Smooth muscle cell (in vitro differentiated cells): ENCODE data around the gene PGM1. TPM values are rescaled to one million over a fixed set of nuclear protein-coding genes. Genes with fewer than 3 reads are reported as not detected.

Experiments used
- DNase-seq: peaks from one replicate; lab custom pipeline; 2025; ENCODE audit not compliant: unreplicated experiment; lab: John Stamatoyannopoulos, UW
- H2AFZ ChIP-seq: fragments of 200-600 bp; sonication (generic); 2 replicates; pipeline ENCODE4 v1.6.0; 2016; ENCODE audit warnings: antibody characterized with exemption, low read depth, mild to moderate bottlenecking
- H3F3A ChIP-seq: fragments of 200-600 bp; sonication (generic); 2 replicates; pipeline ENCODE4 v1.6.0; 2017; ENCODE audit warnings: antibody characterized with exemption, low read depth
- H3K27ac ChIP-seq: fragments of 200-600 bp; sonication (generic); 2 replicates; pipeline ENCODE4 v1.5.1; 2016; ENCODE audit warnings: low read depth, mild to moderate bottlenecking
- H3K27me3 ChIP-seq: fragments of 200-600 bp; sonication (generic); 2 replicates; pipeline ENCODE4 v1.6.1; 2016; ENCODE audit warnings: low read depth, mild to moderate bottlenecking
- H3K36me3 ChIP-seq: fragments of 200-600 bp; sonication (generic); 2 replicates; pipeline ENCODE4 v1.5.1; 2016; ENCODE audit warnings: low read depth
- H3K4me1 ChIP-seq: fragments of 200-600 bp; sonication (generic); 2 replicates; pipeline ENCODE4 v1.5.1; 2016; ENCODE audit warnings: low read depth
- H3K4me2 ChIP-seq: fragments of 200-600 bp; sonication (generic); 2 replicates; pipeline ENCODE4 v1.6.0; 2016; ENCODE audit warnings: mild to moderate bottlenecking
- H3K4me3 ChIP-seq: fragments of 200-600 bp; sonication (generic); 2 replicates; pipeline ENCODE4 v1.5.1; 2016; ENCODE audit warnings: mild to moderate bottlenecking
- H3K79me2 ChIP-seq: fragments of 200-600 bp; sonication (generic); 2 replicates; pipeline ENCODE4 v1.6.0; 2016; ENCODE audit warnings: low read depth, mild to moderate bottlenecking
- H3K9ac ChIP-seq: fragments of 200-600 bp; sonication (generic); 2 replicates; pipeline ENCODE4 v1.6.0; 2016; ENCODE audit warnings: low read depth
- H3K9me3 ChIP-seq: fragments of 200-600 bp; sonication (generic); replicated peaks from 2 replicates; pipeline ENCODE4 v1.5.1; 2016; ENCODE audit warnings: low read depth
- H4K20me1 ChIP-seq: fragments of 200-600 bp; sonication (generic); 2 replicates; pipeline ENCODE4 v1.6.0; 2016; ENCODE audit warnings: low read depth
- WGBS: methylation state at CpG from one replicate; pipeline ENCODE4 v1.1.7; 2016; ENCODE audit warnings: low lambda C conversion rate; 5-methylcytosine and 5-hydroxymethylcytosine counted together
- polyA plus RNA-seq: library from polyadenylated mRNA; unstranded; fragments of >200 nt; fragmentation: Nextera tagmentation; extraction: Ambion mirVana; gene quantifications from 2 replicates; pipeline ENCODE4 v1.2.1, GENCODE V29; 2016
- total RNA-seq: library from RNA; depleted of rRNA; stranded (reverse); fragments of >200 nt; gene quantifications from 2 replicates; pipeline ENCODE4 v1.2.3, GENCODE V29; 2014
- TF ChIP-seq, protein P1 (sequence below): fragments of 200-600 bp; sonication (generic); IDR thresholded peaks from 2 replicates; pipeline ENCODE4 v1.5.1; 2017; ENCODE audit warnings: borderline replicate concordance, mild to moderate bottlenecking, antibody characterized with exemption; ENCODE audit not compliant: insufficient read depth, poor library complexity, severe bottlenecking

PGM1 gene
- total and polyA plus RNA-seq, 2 experiments from 2014 or later, result 72.7 to 87.6 TPM

DNA sequence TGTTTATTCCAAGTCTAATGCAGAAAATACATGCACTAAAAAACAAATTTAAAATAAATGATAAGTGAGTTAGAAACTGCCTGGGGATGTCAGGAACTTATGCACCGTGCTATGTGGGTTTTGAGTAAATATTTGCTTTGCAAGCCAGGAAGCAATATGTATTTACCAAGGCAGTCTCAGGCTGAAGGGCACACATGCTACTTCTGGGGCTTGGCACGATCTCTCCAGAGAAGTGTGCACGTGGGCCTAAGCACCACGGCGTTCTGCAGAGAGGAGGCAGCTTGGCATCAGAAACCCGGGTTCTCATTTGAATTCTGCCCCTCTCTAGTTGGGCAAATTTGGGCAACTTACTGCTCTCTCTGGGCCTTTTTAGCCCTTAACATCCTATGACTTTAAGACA, 108.0 kb downstream of the PGM1 start:
- Histone ChIP-seq H3K4me3 (no peak overlapping the region), H3F3A (no peaks in the 10 kb centered on the region), H3K4me2 (no peak overlapping the region), H3K27me3 (no peaks in the 10 kb centered on the region), H2AFZ (no peak overlapping the region), H3K27ac (no peak overlapping the region), H3K79me2 (no peaks in the 10 kb centered on the region), H4K20me1 (no peaks in the 10 kb centered on the region), H3K4me1 (no peaks in the 10 kb centered on the region), H3K9ac (no peak overlapping the region), H3K36me3 (no peaks in the 10 kb centered on the region), H3K9me3 (no peaks in the 10 kb centered on the region)
- TF ChIP-seq, protein P1, sequence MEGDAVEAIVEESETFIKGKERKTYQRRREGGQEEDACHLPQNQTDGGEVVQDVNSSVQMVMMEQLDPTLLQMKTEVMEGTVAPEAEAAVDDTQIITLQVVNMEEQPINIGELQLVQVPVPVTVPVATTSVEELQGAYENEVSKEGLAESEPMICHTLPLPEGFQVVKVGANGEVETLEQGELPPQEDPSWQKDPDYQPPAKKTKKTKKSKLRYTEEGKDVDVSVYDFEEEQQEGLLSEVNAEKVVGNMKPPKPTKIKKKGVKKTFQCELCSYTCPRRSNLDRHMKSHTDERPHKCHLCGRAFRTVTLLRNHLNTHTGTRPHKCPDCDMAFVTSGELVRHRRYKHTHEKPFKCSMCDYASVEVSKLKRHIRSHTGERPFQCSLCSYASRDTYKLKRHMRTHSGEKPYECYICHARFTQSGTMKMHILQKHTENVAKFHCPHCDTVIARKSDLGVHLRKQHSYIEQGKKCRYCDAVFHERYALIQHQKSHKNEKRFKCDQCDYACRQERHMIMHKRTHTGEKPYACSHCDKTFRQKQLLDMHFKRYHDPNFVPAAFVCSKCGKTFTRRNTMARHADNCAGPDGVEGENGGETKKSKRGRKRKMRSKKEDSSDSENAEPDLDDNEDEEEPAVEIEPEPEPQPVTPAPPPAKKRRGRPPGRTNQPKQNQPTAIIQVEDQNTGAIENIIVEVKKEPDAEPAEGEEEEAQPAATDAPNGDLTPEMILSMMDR, result no peak
- 96% methylated on average over 6 of the region's 6 CpGs for WGBS
- DNase-seq, result no peak

DNA sequence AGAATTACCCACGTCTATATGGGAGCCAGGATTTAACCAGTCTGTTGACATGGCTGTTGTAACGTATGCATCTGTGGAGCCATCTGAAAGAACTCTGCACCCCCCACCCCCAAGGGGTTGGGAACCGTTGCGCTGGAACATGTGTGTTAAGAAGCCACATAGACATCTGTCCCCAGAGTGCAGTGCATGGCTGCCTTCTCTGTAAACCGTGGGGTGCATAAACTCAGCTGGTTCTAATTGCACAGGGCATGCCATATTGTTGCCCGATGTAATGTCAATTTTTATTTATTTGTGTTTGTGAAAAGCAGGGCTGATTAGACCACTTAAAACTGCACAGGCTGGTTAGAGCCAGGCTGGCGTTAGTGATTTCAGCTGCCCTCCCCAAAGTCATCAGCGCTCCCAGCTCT, 110.5 kb downstream of the PGM1 start:
- no peak for DNase-seq
- 86% methylated on average over 8 of the region's 8 CpGs for WGBS

DNA sequence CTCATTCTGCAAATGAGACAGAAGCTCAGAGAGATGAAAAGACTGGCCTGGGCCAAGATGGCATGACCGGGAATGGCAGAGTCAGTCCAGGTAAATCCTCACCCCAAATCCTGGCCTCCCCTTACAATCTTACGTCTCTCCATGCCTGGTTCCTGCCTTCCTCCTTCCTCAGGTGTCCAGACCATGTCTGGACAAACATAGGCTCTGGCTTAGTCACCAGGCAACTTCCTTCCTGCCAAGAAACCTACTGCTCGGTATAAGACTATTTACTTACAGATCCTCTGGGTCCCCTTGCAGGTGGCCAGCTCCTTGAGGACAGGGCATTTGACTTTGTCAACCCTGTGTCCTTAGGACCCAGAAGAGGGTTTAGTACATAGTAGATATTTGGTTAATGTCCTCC, 111.2 kb downstream of the PGM1 start:
- Histone ChIP-seq H3K27me3 (no peaks in the 10 kb centered on the region), H3F3A (no peaks in the 10 kb centered on the region), H3K4me3 (no peak overlapping the region), H3K4me2 (no peak overlapping the region), H3K9ac (no peak overlapping the region), H3K4me1 (no peaks in the 10 kb centered on the region), H2AFZ (no peak overlapping the region), H3K27ac (no peak overlapping the region), H3K9me3 (no peaks in the 10 kb centered on the region), H3K79me2 (no peaks in the 10 kb centered on the region), H3K36me3 (no peaks in the 10 kb centered on the region), H4K20me1 (no peaks in the 10 kb centered on the region)
- DNase-seq, result no peak
- TF ChIP-seq, protein P1, result no peak
- 83% methylated on average over 3 of the region's 3 CpGs for WGBS

More for the DNA sequence above, 110.5 kb downstream of the PGM1 start:
- Histone ChIP-seq H3K4me3 (no peak overlapping the region), H3K4me2 (no peak overlapping the region), H3K36me3 (no peaks in the 10 kb centered on the region), H4K20me1 (no peaks in the 10 kb centered on the region), H3K9ac (no peak overlapping the region), H3K27me3 (no peaks in the 10 kb centered on the region), H2AFZ (no peak overlapping the region), H3F3A (no peaks in the 10 kb centered on the region), H3K79me2 (no peaks in the 10 kb centered on the region), H3K4me1 (no peaks in the 10 kb centered on the region), H3K27ac (no peak overlapping the region), H3K9me3 (no peaks in the 10 kb centered on the region)
- TF ChIP-seq, protein P1, result no peak

DNA sequence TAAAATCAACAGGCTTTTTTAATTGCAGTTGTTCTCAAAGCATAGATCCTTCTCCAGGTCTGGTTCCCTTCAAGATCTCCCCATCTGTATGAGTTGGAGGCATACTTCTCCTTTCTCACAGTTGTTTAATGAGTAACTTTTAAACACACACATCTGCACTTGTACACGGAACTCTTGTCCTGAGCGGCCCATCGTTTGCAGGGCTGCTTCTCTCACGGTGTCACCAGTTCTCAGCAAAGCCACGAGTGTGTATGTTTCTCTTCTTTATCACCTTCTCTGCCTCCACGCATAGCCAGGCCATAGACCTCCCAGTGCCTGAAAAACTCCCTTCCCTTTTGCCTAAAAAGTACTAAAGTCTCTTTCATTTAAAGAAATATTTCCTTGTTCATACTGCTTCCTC, 111.9 kb downstream of the PGM1 start:
- H2AFZ ChIP-seq, result no peak overlapping the region
- 58% methylated on average over 6 of the region's 6 CpGs for WGBS
- no peak for DNase-seq

More for the DNA sequence above, 111.9 kb downstream of the PGM1 start:
- H3K27ac ChIP-seq, result no peak overlapping the region
- H3K79me2 ChIP-seq, result no peaks in the 10 kb centered on the region
- H3K9ac ChIP-seq, result no peak overlapping the region
- H3K4me3 ChIP-seq, result no peak overlapping the region
- H3K27me3 ChIP-seq, result no peaks in the 10 kb centered on the region
- no peaks in the 10 kb centered on the region for H3F3A ChIP-seq
- H4K20me1 ChIP-seq, result no peaks in the 10 kb centered on the region
- H3K9me3 ChIP-seq, result no peaks in the 10 kb centered on the region
- H3K4me1 ChIP-seq, result peaks cover 2% of the 10 kb centered on the region
- H3K4me2 ChIP-seq, result no peak overlapping the region
- H3K36me3 ChIP-seq, result no peaks in the 10 kb centered on the region
- TF ChIP-seq, protein P1, result no peak
